Hematopoietic multipotent progenitor cell treated with erythropoietin and hydrocortisone succinate and interleukin-3 and kit ligand, for 17 days (in vitro differentiated cells): ENCODE results near the gene FIBCD1.
"Not testable (repeated sequence)": the region's sequence is repeated elsewhere in the genome, so short reads cannot be mapped to it uniquely, and the experiment has no call there.

Experiments used
- DNase-seq: peaks from one replicate; pipeline ENCODE4 v3.0.0-alpha.2; 2015; ENCODE audit warnings: low spot score

The FIBCD1 gene

DNA sequence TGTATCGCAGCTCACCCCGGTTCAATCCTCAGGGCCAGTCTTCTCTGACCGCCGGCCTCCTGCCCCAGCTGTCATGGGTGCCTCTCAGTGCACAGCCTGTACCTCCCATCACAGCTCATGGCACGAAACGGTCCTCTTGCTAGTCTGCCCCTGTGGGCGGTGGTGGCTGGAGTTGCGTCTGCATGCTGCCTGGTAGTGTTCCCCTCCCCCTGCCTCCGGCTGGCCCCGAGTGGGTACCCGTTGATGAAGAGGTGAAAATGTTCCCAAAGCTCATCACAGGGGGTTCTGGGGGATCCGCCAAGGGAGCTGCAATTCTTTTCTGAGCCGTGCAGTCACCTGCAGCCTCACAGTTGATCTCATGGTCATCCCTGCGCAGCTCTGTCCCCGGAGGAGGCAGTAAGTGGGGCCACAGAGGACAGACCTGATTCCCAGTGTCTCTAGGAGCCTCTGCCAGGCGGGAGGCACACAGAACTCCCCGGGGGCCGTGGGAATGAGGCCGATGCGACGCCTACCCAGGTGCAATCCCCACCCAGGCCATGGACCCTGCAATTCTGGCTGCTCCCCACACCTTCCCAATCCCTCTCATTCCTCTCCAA is 34.7 kb upstream of the FIBCD1 start:
- DNase-seq: no peak

DNA sequence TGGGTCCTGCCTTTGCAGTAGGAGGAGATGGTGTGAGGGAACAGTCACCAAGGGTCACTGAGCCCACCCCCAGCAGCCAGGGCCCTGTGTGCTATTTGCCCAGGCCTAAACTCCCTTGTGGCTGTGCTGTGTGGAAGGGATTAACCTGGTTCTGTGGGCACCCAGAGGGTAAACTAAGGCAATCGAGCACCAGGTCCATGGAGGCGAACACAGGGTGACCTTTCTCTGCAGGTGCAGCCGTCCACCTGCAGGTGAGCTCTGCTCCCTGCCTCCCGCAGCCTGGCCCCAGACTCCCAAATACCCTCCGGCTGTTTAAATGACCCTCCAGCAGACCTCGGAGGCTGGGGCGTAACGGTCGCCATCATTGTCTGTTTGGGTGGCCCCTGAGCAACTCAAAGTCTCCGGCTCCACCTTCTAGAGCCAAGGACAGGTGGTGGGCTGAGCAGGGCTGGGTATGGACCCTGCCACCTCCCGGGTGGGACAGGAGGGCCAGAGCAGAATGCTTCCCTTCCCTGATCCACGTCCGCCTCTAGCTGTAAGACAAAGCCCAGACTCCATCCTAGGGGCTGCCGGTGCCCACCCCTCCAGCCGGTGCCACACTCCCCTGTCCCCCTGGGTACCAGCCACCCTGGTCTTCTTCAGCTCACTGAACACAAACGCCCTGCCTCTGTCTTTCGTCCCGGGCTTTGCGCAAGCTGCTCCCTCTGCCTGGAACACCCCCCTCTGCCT is 34.1 kb upstream of the FIBCD1 start:
- DNase-seq: no peak

DNA sequence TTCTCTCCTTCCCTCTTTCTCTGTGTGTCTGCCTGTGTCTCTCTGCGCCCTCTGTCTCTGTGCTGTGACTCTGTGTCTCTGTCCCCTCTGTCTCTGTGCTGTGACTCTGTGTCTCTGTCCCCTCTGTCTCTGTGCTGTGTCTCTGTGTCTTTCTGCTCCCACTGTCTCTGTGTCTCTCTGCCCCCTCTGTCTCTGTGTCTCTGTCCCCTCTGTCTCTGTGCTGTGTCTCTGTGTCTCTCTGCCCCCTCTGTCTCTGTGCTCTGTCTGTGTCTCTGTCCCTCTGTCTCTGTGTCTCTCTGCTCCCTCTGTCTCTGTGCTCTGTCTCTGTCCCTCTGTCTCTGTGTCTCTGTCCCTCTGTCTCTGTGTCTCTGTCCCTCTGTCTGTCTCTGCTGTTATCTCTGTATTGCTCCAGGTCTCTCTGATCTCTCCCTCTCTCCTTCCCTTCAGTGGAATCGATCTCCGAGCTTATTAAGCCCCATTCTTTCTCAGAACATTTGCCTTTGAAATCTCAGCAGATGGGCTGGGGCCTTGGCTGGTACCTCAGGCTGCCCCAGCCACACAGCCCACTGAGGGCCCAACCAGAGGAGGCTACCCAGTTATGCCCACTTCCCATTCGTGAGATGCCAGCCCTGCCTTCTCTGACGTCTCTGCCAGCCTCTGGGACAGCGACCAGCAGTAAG is 33.4 kb upstream of the FIBCD1 start:
- DNase-seq: no peak

DNA sequence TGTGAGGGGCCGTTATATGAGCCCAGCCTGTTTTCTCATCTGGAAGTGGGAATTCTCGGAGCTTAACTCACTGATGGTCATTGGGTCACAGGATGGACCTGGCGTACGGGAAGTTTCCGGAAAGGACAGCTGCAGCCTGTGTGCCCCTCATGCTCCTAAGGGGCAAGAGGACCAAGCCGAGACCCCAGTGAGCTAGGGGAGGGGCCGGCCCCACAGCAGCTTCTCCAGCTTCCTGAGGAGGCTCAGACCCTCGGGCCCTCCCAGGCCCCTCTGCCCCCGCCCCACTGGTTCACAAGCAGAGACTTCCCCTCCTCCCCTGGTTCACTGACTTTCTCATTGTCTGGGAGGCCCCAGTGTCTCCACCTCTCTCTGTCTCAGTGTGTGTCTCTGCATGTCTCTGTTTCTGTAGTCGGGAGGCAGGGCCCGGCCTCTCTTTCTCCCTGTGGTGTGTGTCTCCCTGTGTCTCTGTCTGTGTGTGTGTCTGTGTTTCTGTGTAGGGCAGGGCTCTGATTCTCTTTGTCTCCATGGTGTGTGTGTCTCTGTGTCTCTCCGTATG is 32.3 kb upstream of the FIBCD1 start:
- DNase-seq: no peak

DNA sequence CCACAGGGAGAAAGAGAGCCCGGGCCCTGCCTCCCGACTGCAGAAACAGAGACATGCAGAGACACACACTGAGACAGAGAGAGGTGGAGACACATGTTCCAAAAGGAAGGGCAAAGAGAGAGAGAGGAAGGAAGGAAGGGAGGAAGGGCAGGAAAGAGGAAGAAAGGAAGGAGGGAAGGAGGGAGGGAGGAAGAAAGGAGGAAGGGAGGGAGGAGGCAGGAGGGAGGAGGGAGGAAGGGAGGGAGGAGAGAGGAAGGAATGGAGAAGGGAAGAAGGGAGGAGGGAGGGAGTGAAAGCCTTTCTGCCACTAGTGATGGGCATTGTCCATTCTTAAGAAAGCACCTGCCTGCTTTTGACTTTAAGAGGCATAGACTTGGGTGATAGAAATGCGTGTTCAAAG is 31.8 kb upstream of the FIBCD1 start:
- DNase-seq: no peak

DNA sequence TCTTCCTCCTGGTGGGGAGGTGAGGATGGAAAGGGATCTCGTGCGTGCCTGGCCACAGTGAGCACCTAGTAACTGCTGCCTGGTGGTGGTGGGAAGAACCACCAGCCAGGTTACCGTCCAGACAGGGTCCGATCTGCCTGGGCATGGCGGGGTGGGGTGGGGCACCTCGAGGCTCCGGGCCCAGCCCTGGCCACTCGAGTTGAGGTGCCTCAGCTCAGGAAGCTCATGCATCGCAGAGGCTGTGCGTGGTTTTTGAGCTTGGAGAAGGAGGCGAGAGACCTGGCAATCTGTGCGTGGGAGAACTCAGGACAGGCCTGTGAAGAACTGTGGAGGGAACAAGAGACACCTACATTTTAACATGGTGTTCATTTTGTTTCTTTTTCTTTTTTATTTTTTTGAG is 31.0 kb upstream of the FIBCD1 start:
- DNase-seq: no peak

DNA sequence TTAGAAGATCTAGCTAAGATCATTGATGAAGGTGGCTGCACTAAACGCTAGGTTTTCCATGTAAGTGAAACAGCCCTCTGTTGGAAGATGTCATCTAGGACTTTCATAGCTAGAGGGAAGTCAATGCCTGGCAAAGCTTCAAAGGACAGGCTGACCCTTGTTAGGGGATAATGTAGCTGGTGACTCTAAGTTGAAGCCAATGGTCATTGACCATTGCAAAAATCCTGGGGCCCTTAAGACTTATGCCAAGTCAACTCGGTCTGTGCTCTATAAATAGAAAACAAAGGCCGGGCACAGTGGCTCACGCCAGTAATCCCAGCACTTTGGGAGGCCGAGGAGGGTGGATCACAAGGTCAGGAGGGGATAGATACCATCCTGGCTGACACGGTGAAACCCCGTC is 26.6 kb upstream of the FIBCD1 start:
- no peak for DNase-seq

DNA sequence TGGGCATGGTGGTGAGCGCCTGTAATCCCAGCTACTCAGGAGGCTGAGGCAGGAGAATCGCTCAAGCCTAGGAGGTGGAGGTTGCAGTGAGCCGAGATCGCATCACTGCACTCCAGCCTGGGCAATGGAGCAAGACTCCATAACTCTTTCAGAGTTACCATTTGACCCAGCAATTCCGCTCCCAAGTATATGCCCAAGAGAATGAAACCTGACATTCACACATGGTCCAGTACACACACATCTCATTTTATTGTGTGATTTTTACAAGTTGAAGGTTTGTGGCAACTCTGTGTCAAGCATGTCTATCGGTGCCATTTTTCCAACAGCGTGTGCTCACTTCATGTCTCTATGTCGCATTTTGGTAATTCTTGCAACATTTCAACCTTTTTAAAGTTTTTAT is 24.9 kb upstream of the FIBCD1 start:
- DNase-seq: no peak

DNA sequence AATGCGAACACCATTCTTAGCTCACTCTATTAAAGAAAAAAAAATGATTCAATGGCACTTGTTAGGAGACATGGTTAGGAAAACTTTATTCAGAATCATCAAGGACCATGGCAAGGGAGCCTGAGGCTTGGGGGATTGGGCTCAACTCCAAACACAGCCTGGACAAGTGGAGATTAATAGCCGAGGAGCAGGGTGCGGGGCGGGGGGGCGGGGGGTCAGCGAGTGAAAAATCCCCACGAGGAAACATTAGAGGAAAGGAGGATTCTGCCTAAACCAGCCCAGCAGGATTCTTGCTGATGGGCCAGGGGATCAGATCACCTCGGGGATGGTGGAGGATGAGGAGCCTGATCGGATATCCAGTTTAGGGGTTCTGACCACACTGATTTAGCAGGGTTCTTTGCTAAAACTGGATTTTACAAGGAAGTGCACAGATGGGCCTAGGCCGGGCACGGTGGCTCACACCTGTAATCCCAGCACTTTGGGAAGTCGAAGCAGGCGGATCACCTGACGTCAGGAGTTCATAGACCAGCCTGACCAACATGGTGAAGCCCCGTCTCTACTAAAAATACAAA is 24.4 kb upstream of the FIBCD1 start:
- DNase-seq: no peak

DNA sequence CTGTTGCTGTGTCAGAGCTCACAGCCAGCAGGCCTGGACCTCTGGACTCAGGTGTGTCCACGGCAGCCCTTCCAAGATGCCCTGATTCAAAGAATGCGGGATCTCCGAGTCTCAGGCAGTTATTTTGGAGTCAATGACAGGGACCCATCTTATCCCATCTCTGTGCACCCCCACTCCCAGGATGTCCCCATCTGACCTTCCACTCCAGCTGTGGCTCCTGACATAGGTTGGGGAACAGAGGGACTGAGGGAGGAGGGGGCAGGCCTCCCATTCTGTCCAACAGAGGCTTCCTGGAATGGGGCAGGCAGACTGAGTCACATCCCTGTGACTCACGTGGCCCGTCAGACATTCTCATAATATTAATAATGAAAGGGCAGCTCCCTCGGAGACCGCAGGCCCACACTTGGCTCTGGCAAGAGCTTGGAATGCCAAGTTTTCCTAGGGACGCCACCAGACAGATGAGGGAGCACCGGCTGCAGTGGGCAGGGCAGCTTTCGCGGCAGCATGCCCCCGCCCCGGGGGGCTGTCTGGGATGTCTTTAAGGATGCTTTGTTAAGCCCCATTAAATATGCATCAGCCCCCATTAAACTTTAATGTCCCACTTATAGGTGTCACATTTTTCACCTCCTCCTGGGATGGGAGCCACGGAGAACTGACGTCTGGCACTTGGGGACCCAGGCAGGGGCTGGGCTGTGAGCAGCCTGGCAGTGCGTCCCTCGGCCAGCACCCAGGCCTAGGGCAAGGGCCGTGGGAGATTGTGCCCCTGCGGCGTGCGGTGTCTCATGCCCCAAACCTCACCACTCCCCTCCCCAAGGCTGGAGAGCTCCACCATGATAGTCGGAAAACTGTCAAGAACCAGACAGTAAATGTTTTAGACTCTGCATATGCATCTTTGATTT is 23.6 kb upstream of the FIBCD1 start:
- DNase-seq: no peak

DNA sequence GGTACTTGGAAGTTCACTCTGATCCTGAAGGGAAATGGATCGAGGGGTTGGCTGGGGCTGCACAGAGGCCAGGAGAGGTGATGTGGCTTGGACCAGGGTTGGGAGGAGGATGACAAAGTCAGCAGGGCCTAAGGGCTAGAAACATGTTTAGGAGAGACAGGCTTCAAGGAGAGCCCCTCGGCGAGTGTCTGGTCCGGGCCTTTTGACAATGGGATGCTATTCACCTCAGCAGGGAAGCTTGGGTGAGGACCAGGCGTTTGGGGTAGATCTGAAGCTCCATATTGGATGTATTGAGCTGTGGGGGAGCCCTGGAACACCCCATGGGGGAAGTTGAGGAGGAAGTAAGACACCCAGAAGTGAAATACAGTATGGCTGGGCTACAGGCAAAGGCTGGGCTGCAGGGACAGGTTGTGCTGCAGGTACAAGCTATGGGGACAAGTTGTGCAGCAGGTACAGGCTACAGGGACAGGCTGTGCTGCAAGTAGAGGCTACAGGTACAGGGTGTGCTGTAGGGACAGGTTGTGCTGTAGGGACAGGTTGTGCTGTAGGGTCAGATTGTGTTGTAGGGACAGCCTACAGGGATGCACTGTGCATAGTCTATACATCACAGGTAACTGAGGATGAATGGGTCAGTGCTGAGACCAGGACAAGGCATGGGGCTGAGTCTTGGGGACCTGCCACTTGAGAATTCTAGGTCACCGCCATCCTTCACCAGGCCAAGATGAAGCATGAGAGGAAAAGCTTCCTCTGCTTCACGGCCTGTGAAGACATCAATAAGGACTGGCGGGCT is 22.7 kb upstream of the FIBCD1 start:
- no peak for DNase-seq

DNA sequence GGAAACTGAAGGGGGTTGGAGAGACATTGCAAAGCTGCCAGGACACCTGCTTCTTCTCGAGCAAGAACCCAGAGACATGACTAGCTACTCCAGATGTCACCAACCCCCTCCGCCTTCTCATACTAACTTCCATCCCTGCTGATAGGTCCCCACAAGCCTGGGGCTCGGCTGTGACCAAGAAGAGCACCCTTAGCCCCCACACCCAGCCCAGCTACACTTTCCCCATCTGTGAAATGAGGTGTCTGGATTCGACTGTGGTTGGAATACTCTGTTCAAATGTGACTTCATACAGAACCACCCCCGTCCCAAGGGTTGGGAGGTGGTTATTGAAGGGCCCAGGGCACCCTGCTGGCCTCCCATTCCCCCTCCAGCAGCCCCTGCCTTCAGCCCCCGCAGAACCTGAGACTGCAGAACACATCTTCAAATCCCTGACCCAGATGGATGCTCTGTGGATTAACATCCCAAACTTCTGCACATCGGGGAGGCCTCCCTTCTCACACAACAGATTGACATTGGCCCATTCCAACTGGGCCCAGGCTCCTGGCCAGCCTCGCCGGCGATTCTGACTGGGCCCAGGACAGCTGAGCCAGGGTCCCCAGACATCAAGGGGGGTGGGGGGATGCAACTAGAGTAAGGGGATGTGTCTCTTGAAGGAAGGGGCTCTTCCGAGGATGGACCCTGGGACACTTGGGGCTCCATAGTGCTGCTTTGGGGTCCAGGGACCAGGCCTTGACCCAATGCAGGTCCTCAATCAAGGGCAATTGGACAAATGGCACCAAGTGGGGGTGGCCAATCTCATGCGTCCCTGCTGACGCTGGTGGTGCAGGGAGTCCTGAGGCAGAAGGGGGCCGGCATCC is 21.7 kb upstream of the FIBCD1 start:
- no peak for DNase-seq

DNA sequence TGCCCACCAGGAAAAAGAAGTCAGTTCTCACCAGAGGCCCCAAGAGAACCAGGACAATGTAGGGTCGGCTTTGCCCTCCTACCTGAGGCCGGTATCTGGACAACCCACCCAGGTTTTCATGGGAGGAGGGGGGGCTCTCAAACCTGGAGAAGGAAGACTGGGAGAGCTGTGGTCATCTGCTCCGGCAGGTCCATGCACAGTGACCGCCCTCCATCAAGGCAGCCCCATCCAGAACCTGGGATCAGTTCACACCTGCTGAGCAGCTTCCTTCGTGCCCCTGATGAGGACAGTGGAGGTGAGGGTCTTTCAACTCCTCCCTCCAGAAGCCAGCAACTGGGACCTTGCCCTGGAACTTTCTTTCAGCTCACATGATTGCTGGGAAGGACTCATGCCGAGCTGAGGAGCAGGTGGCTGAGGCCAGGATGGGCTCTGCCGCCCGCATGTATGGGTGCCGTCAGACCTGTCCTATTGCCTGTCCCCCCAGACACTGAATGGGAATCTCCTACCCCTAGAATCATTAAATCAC is 20.8 kb upstream of the FIBCD1 start:
- DNase-seq: no peak

DNA sequence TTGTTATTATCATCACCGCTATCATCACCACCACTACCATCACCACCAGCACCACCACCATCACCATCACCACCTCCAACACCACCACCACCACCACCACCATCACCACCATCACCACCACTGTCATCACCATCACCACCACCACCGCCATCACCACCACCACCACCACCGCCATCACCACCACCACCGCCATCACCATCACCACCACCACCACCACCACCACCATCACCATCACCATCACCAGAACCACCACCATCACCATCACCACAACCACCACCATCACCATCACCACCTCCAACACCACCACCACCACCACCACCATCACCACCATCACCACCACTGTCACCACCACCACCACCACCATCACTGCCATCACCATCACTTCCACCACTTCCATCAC is 19.5 kb upstream of the FIBCD1 start:
- DNase-seq: not testable (repeated sequence)

DNA sequence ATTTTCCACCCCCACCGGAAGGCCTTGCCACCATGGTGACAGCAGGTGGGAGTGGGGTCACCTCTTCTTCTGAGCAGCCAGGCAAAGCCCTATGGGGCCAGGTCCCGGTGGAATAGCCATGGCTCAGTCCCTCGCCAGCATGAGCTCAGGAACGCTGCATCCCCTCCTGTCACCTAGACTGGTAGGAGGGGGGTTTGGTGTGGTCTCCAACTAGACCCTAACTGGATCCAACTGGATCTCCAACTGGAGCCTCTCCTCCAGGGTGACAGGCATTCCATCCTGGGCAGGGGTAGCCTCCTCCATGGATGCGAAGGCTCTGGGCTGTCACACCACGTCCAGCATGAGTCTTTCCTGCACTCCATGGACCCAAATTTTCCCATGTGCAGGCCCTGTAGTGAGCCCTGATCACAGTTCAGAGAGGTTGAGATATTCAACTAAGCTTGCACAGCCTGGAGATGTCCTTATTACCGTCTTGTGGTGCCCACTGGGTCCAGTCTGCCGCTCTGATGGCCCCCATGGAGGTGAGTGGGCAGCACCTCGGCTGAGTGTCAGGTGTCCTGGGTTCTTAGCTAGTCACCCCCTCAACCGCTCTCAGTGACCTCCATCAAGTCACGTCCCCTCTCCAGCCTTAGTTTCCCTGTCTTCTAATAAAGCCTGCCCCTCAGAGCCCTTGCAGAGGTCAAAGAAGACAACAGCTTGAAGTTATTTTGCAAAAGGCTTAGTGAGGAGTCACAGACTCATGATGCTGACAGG is 18.6 kb upstream of the FIBCD1 start:
- DNase-seq: no peak

DNA sequence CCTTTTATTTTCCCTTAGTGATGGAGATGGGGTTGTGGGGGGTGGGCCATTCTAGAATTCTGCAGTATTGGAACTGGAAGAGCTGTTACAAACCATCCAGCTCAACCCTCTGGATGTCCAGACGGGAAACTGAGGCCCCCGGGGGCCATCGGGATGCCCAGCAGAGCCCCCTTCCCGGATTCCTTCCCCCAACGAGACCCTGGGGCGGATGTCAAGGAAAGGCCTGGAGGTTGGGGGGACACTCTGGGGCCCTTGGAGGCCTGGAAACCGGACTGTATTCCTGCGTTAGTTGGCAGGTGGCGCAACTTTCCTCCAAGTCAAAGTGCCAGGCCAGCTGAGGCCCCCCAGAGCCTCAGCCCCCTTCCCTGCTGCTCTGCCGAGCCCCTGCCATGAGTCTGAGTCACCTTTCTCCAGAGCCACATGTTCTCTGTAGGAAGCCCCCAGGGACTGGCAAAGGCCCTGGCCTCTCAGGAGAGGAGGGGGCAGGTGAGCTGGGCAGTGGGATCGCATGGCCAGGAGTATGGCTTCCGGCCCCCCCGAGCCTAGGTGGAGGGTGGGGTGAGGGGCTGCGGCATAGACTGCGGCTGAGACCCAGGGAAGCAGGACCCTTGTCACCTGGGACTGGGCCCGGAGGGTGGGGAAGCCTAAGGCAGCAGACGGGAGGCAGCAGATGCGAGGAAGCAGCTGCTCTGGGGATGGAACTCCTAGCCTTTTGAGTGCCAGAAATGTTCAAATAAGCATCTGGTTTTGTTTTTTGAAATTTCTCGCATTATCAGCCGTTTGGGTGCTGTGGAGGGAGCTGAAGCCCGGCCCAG is 17.8 kb upstream of the FIBCD1 start:
- DNase-seq: no peak

DNA sequence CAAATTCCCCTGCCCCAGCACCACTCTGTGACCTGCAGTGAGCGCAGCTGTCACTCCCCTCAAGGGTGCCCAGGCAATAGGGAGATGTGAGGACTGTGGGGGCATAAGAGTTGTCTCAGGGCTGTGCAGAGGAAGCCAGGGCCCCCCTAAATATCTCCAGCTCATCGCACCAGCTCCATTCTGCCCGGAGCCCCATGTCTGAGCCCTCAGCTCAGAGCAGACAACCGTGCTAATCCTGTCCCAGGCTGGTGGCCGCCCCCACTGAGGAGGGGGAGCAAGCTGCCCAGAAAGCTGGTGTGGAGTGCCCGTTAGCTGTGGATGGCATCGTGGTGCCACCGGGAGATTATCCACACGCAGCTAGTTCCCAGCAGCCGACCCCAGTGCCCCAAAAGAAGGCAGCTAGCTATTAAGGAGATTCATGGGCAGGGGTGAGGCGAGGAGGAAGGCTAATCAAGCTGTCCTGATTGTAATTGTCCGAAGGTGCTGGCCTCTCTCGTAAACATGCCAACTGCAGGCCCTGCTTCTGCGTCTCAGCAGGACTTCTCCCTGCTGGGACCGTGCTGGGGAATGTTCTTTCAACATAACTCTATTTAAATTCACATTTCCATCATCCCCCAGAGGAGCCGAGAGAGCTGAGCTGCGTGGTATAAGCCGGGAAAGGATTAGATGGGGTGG is 17.0 kb upstream of the FIBCD1 start:
- no peak for DNase-seq

DNA sequence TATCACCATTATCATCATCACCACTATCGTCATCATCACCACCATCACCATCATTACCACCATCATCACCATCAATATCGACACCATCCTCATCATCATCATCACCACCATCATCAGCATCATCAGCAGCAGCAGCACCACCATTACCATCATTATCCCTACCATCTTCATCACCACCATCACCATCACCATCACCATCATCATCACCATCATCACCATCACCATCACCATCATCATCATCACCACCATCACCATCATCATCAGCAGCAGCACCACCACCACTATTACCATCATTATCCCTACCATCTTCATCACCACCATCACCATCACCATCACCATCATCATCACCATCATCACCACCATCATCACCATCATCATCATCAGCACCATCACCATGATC is 15.9 kb upstream of the FIBCD1 start:
- DNase-seq: not testable (repeated sequence)
